OCI-LY7 (cell line): ENCODE results near the gene FAM168B.

ENCODE experiments used
- CTCF ChIP-seq: fragments of 200-600 bp; sonication (generic); conservative IDR thresholded peaks from 2 replicates; pipeline ENCODE4 v1.5.1; 2014; ENCODE audit warnings: mild to moderate bottlenecking, antibody characterized with exemption, low read length, moderate library complexity, mixed read lengths
- EZH2phosphoT487 ChIP-seq: fragments of 200-600 bp; sonication (generic); IDR thresholded peaks from 2 replicates; pipeline ENCODE4 v1.6.1; 2018; ENCODE audit warnings: low read depth, borderline replicate concordance, mild to moderate bottlenecking, mixed run types, antibody characterized with exemption, low read length, moderate library complexity, mixed read lengths

- TF ChIP-seq CTCF (no peak), EZH2phosphoT487 (no peak)
These were observed 29.9 kb upstream of the FAM168B start for GRCh38 chr2:131123192-131123591.
